Trophoblast cell (in vitro differentiated cells and primary cell): ENCODE measurements around the gene B3GNT5.

Source experiments
- DNase-seq, 2 donors: peaks; one replicate each; pipeline ENCODE4 v3.0.0-alpha.2; 2016
- H2AFZ ChIP-seq: 2 replicates; pipeline ENCODE4 v1.6.1; 2013; ENCODE audit warnings: low read length, moderate library complexity, mild to moderate bottlenecking; ENCODE audit not compliant: insufficient read depth, poor library complexity
- H2AK5ac ChIP-seq: 2 replicates; pipeline ENCODE4 v1.6.1; 2013; ENCODE audit warnings: mild to moderate bottlenecking, low read length
- H2BK120ac ChIP-seq: 2 replicates; pipeline ENCODE4 v1.6.1; 2013; ENCODE audit warnings: low read length, mild to moderate bottlenecking, moderate library complexity; ENCODE audit not compliant: insufficient read depth, poor library complexity
- H2BK12ac ChIP-seq: 2 replicates; pipeline ENCODE4 v1.6.1; 2013; ENCODE audit warnings: mild to moderate bottlenecking, low read length, moderate library complexity
- H2BK5ac ChIP-seq: 2 replicates; pipeline ENCODE4 v1.6.1; 2013; ENCODE audit warnings: low read length, low read depth, moderate library complexity, mild to moderate bottlenecking; ENCODE audit not compliant: poor library complexity
- H3K14ac ChIP-seq: 2 replicates; pipeline ENCODE4 v1.6.1; 2013; ENCODE audit warnings: mild to moderate bottlenecking, low read length
- H3K18ac ChIP-seq: 2 replicates; pipeline ENCODE4 v1.6.1; 2013; ENCODE audit warnings: mild to moderate bottlenecking, low read length
- H3K23ac ChIP-seq: 2 replicates; pipeline ENCODE4 v1.6.1; 2013; ENCODE audit warnings: low read length
- H3K27ac ChIP-seq: 2 replicates; pipeline ENCODE4 v1.5.1; 2013; ENCODE audit warnings: low read depth, mild to moderate bottlenecking, inconsistent platforms, low read length, moderate library complexity
- H3K27me3 ChIP-seq: 2 replicates; pipeline ENCODE4 v1.6.1; 2013; ENCODE audit warnings: inconsistent platforms, mild to moderate bottlenecking, low read length, moderate library complexity; ENCODE audit not compliant: insufficient read depth
- H3K36me3 ChIP-seq, 2 experiments: 1 replicate in 1 of 2; 2 replicates in 1 of 2; pipeline ENCODE4 v1.6.1; 2013; ENCODE audit warnings: low read length in 2 of 2, mild to moderate bottlenecking in 2 of 2, moderate library complexity in 1 of 2; ENCODE audit not compliant: insufficient read depth in 2 of 2, control insufficient read depth in 1 of 2
- H3K4ac ChIP-seq: 2 replicates; pipeline ENCODE4 v1.6.1; 2013; ENCODE audit warnings: low read depth, mild to moderate bottlenecking, low read length, moderate library complexity
- H3K4me1 ChIP-seq, 2 experiments: 1 replicate in 1 of 2; 2 replicates in 1 of 2; pipeline ENCODE4 v1.6.1; 2013; ENCODE audit warnings: low read length in 2 of 2, mild to moderate bottlenecking in 2 of 2, moderate library complexity in 1 of 2; ENCODE audit not compliant: insufficient read depth in 2 of 2, control insufficient read depth in 1 of 2
- H3K4me2 ChIP-seq: 2 replicates; pipeline ENCODE4 v1.6.1; 2013; ENCODE audit warnings: inconsistent platforms, mild to moderate bottlenecking, low read length, moderate library complexity
- H3K4me3 ChIP-seq: 2 replicates; pipeline ENCODE4 v1.5.1; 2013; ENCODE audit warnings: mild to moderate bottlenecking, low read depth, low read length, inconsistent platforms
- H3K79me1 ChIP-seq: one replicate; pipeline ENCODE4 v1.6.1; 2013; ENCODE audit warnings: low read length
- H3K79me2 ChIP-seq: 2 replicates; pipeline ENCODE4 v1.6.1; 2013; ENCODE audit warnings: low read length, mild to moderate bottlenecking; ENCODE audit not compliant: control insufficient read depth, insufficient read depth, poor library complexity
- H3K9ac ChIP-seq: 2 replicates; pipeline ENCODE4 v1.6.1; 2013; ENCODE audit warnings: mild to moderate bottlenecking, low read length
- H3K9me3 ChIP-seq: 2 replicates; pipeline ENCODE4 v1.6.1; 2013; ENCODE audit warnings: low read depth, mild to moderate bottlenecking, control low read depth, inconsistent platforms, low read length; ENCODE audit not compliant: insufficient read depth
- H4K12ac ChIP-seq: 2 replicates; pipeline ENCODE4 v1.6.1; 2013; ENCODE audit warnings: low read depth, mild to moderate bottlenecking, low read length, moderate library complexity
- H4K8ac ChIP-seq: 2 replicates; pipeline ENCODE4 v1.6.1; 2013; ENCODE audit warnings: low read depth, mild to moderate bottlenecking, low read length, moderate library complexity
- H4K91ac ChIP-seq: one replicate; pipeline ENCODE4 v1.6.1; 2013; ENCODE audit warnings: low read depth, mild to moderate bottlenecking, low read length, moderate library complexity
- WGBS: extraction: QIAGEN DNeasy Blood & Tissue Kit; methylation state at CpG from one replicate; pipeline ENCODE4 v1.1.7; 2013; ENCODE audit warnings: missing lambda C conversion rate; ENCODE audit not compliant: insufficient read length, insufficient coverage; ENCODE audit errors: extremely low coverage; 5-methylcytosine and 5-hydroxymethylcytosine counted together

The B3GNT5 gene

GRCh38 chr3:183254487-183255347 is 1.7 kb downstream of the B3GNT5 start:
- Histone ChIP-seq H2BK120ac (peak overlapping the region; percentile 94), H3K9me3 (no peaks in the 10 kb centered on the region), H3K4me2 (peak overlapping the region; percentile 96), H2AK5ac (no peak overlapping the region), H3K4me3 (peak overlapping the region; percentile 94), H3K27me3 (no peaks in the 10 kb centered on the region), H3K79me2 (peaks cover 13% of the 10 kb centered on the region), H2AFZ (peak overlapping the region; percentile 92), H4K91ac (peak overlapping the region; percentile 97), H3K27ac (peak overlapping the region; percentile 79), H3K36me3 (peaks cover 0 to 1% of the 10 kb centered on the region in 2 experiments), H3K18ac (peak overlapping the region; percentile 97), H3K79me1 (peaks cover 15% of the 10 kb centered on the region), H4K12ac (peak overlapping the region; percentile 67), H2BK12ac (peak overlapping the region; percentile 39), H3K4ac (peak overlapping the region; percentile 97), H3K4me1 (peaks cover 0 to 3% of the 10 kb centered on the region in 2 experiments), H3K23ac (no peak overlapping the region), H4K8ac (peak overlapping the region; percentile 97), H3K14ac (peak overlapping the region; percentile 86), H3K9ac (peak overlapping the region; percentile 91), H2BK5ac (peak overlapping the region; percentile 81)
- WGBS: no CpG with 5 or more reads among the region's 49 CpGs
- peak; percentile 27 to 62 for DNase-seq

GRCh38 chr3:183255348-183255730 is 2.3 kb downstream of the B3GNT5 start:
- Histone ChIP-seq H3K79me2 (peaks cover 13% of the 10 kb centered on the region), H2AK5ac (no peak overlapping the region), H2BK12ac (no peak overlapping the region), H3K27ac (no peak overlapping the region), H2BK120ac (no peak overlapping the region), H3K14ac (no peak overlapping the region), H2AFZ (no peak overlapping the region), H3K4me1 (peaks cover 0 to 3% of the 10 kb centered on the region in 2 experiments), H3K4me3 (no peak overlapping the region), H3K4me2 (peak overlapping the region; percentile 96), H4K8ac (no peak overlapping the region), H3K4ac (no peak overlapping the region), H4K91ac (no peak overlapping the region), H3K27me3 (no peaks in the 10 kb centered on the region), H2BK5ac (no peak overlapping the region), H3K23ac (peak overlapping the region; percentile 91), H4K12ac (no peak overlapping the region), H3K9me3 (no peaks in the 10 kb centered on the region), H3K79me1 (peaks cover 15% of the 10 kb centered on the region), H3K9ac (no peak overlapping the region), H3K36me3 (peaks cover 0 to 1% of the 10 kb centered on the region in 2 experiments), H3K18ac (no peak overlapping the region)
- no peak for DNase-seq
- WGBS: no CpG with 5 or more reads among the region's 4 CpGs

GRCh38 chr3:183259087-183259486 is 6.0 kb downstream of the B3GNT5 start:
- Histone ChIP-seq H3K18ac (no peak overlapping the region), H2BK12ac (no peak overlapping the region), H3K36me3 (peaks cover 0 to 1% of the 10 kb centered on the region in 2 experiments), H3K9ac (no peak overlapping the region), H3K4ac (no peak overlapping the region), H4K91ac (no peak overlapping the region), H3K27me3 (no peaks in the 10 kb centered on the region), H3K4me1 (peaks cover 0 to 4% of the 10 kb centered on the region in 2 experiments), H2BK120ac (no peak overlapping the region), H2BK5ac (no peak overlapping the region), H3K23ac (no peak overlapping the region), H2AK5ac (no peak overlapping the region), H3K14ac (no peak overlapping the region), H3K4me2 (no peak overlapping the region), H3K9me3 (no peaks in the 10 kb centered on the region), H4K8ac (no peak overlapping the region), H3K27ac (no peak overlapping the region), H3K79me2 (peaks cover 6% of the 10 kb centered on the region), H4K12ac (no peak overlapping the region), H3K4me3 (no peak overlapping the region), H3K79me1 (peaks cover 6% of the 10 kb centered on the region), H2AFZ (no peak overlapping the region)
- no peak for DNase-seq
- WGBS: no CpG with 5 or more reads among the region's 3 CpGs

- H3K4me2 ChIP-seq: no peak overlapping the region
- H3K9ac ChIP-seq: no peak overlapping the region
- WGBS: no CpG with 5 or more reads among the region's 2 CpGs
- H2AK5ac ChIP-seq: no peak overlapping the region
- H3K4me1 ChIP-seq: peaks cover 0 to 4% of the 10 kb centered on the region in 2 experiments
- peaks cover 0 to 1% of the 10 kb centered on the region in 2 experiments for H3K36me3 ChIP-seq
- H3K79me1 ChIP-seq: peaks cover under 1% of the 10 kb centered on the region
- no peaks in the 10 kb centered on the region for H3K27me3 ChIP-seq
- H2BK5ac ChIP-seq: no peak overlapping the region
- no peak for DNase-seq
- no peak overlapping the region for H4K91ac ChIP-seq
- no peak overlapping the region for H3K4ac ChIP-seq
- peaks cover under 1% of the 10 kb centered on the region for H3K79me2 ChIP-seq
- no peak overlapping the region for H3K23ac ChIP-seq
- H3K14ac ChIP-seq: no peak overlapping the region
- no peak overlapping the region for H4K12ac ChIP-seq
- no peak overlapping the region for H2AFZ ChIP-seq
- no peak overlapping the region for H4K8ac ChIP-seq
- H3K27ac ChIP-seq: no peak overlapping the region
- no peak overlapping the region for H3K18ac ChIP-seq
- no peak overlapping the region for H2BK12ac ChIP-seq
- H3K4me3 ChIP-seq: no peak overlapping the region
- H3K9me3 ChIP-seq: no peaks in the 10 kb centered on the region
- H2BK120ac ChIP-seq: no peak overlapping the region
These were observed 6.6 kb downstream of the B3GNT5 start for GRCh38 chr3:183259621-183260020.
